B cell (primary cell): ENCODE data around the gene CTXN3.

Source experiments
- EZH2 ChIP-seq: IDR thresholded peaks from 2 replicates; pipeline ENCODE4 v1.6.1; 2012; ENCODE audit warnings: borderline replicate concordance, low read depth, mild to moderate bottlenecking, moderate library complexity, low read length; ENCODE audit not compliant: insufficient read depth, poor library complexity, severe bottlenecking
- TF ChIP-seq, protein P1 (sequence below): fragments of 200-600 bp; IDR thresholded peaks from one replicate; pipeline ENCODE4 v1.8.0; 2022; ENCODE audit warnings: antibody characterized with exemption, mild to moderate bottlenecking

DNA sequence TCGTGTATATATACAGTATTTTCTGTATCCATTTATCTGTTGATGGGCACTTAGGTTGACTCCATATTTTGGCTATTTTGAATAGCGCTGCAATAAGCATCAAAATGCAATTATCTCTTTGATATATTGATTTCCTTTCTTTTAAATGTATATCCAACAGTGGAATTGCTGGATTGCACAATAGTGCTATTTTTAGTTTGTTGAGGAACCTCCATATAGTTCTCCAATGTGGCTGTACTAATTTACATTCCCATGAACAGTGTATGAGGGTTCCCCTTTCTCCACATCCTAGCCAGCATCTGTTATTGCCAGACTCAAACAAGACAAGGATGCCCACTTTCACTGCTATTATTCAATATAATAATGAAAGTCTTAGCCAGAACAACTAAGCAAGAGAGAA, 9.1 kb upstream of the CTXN3 start:
- TF ChIP-seq, protein P1, sequence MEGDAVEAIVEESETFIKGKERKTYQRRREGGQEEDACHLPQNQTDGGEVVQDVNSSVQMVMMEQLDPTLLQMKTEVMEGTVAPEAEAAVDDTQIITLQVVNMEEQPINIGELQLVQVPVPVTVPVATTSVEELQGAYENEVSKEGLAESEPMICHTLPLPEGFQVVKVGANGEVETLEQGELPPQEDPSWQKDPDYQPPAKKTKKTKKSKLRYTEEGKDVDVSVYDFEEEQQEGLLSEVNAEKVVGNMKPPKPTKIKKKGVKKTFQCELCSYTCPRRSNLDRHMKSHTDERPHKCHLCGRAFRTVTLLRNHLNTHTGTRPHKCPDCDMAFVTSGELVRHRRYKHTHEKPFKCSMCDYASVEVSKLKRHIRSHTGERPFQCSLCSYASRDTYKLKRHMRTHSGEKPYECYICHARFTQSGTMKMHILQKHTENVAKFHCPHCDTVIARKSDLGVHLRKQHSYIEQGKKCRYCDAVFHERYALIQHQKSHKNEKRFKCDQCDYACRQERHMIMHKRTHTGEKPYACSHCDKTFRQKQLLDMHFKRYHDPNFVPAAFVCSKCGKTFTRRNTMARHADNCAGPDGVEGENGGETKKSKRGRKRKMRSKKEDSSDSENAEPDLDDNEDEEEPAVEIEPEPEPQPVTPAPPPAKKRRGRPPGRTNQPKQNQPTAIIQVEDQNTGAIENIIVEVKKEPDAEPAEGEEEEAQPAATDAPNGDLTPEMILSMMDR = no peak
- TF ChIP-seq EZH2 = no peak
